ENCODE results near the gene STMN1. TPM values are rescaled to one million over a fixed set of nuclear protein-coding genes. Genes with fewer than 3 reads are reported as not detected.

The STMN1 gene
- total and polyA plus RNA-seq, 10 of the 15 experiments (the other 5 are each of a cell fraction or from before 2014, with no cell fraction given), result 220 to 1,272 (median 603) TPM

DNA sequence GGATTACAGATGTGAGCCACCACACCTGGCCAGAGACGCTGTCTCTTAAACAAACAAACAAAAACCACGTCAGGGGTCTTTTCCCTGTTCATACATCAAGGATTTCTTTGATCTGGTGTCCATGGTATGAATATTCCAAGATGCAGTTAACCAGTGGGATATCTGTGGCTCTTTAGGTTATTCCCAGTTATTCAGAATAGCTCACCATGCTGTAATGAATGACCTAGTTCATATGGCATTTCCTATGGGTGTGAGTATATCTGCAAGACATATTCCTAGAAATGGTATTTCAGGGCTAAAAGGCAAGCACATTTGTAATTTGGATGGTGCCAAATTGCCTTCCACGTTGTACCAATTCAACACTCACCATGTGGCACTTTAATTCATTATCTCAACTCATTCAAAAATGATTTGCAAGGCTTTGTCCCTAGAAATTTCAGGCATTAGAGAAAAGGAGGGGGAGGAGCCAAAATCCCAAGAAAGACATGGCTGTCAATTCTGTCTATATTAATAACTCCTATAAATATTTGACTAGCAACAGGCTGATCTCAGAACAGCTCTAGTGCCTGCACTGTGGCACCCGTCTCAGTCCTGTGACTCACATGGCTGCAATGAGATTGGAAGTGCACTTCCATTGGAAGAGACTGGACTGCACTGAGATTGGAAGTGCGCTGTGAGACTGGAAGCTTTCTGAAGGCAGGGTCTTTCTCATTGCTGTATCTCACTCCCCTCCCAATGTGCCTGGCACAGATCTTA, 6.0 kb upstream of the STMN1 start:
- SMC1A ChIA-PET (ENCODE audit: uncharacterized antibody, unreplicated experiment), result no interaction called here
- Histone ChIP-seq H3K4me2 (ENCODE audit: control insufficient read depth, insufficient read depth) (no peak overlapping the region), H3K9ac (ENCODE audit: control insufficient read depth, insufficient read depth, low read length) (no peak overlapping the region), H2AFZ (ENCODE audit: control insufficient read depth, low read depth, low read length) (no peak overlapping the region), H3K27me3 (replicated peaks in 1 of 2; ENCODE audit: control insufficient read depth in 2 of 2, insufficient read depth in 2 of 2, low read length in 1 of 2) (no peaks in the 10 kb centered on the region; a peak in 2 of 4 replicates), H3K36me3 (ENCODE audit: control insufficient read depth in 2 of 2, insufficient read depth in 2 of 2, low read length in 1 of 2) (no peaks in the 10 kb centered on the region), H3K9me3 (replicated peaks; ENCODE audit: control insufficient read depth, insufficient read depth, low read length) (no peaks in the 10 kb centered on the region), H3K4me1 (ENCODE audit: control insufficient read depth, insufficient read depth, low read length) (no peaks in the 10 kb centered on the region), H3K4me3 (no peak overlapping the region), H3K79me2 (ENCODE audit: control insufficient read depth, insufficient read depth, low read length) (no peaks in the 10 kb centered on the region), H4K20me1 (ENCODE audit: control insufficient read depth, insufficient read depth) (no peaks in the 10 kb centered on the region), H3K27ac (ENCODE audit: control insufficient read depth, insufficient read depth) (no peak overlapping the region)
- RAD21 ChIA-PET (ENCODE audit: unreplicated experiment), result no interaction called here
- no peak for FAIRE-seq
- CTCF ChIA-PET, result interaction anchor here (1.1 to 3.4 kb wide), 2 partner anchors 17 kb away, joined by 3 to 21 read pairs; no protein-coding TSS in a partner anchor
- intact Hi-C loops (cut with micrococcal nuclease; ENCODE audit: unreplicated experiment), result no loop called here
- WGBS (ENCODE audit: insufficient coverage, insufficient replicate concordance, low lambda C conversion rate, missing lambda C conversion rate), result 20% methylated on average over 5 of the region's 5 CpGs
- POLR2A ChIA-PET, result interaction anchor here (4.7 kb wide), 1 partner anchor 8 kb away, joined by 22 read pairs; no protein-coding TSS in a partner anchor
- no peak for DNase-seq (ENCODE audit: low read depth, low spot score)
- no peak for ATAC-seq
- in situ Hi-C loops (cut with MboI), result no loop called here
- no TSS peak for BruUV-seq (replicated peaks)
- no peak for TF ChIP-seq NFIC (IDR thresholded peaks at IDR 0.05; ENCODE audit: low read depth, low read length)
- TF ChIP-seq HCFC1 (IDR thresholded peaks at IDR 0.05; ENCODE audit: low read length), result no peak
- no peak for TF ChIP-seq NR2F1 (conservative IDR thresholded peaks at IDR 0.05)
- no peak for TF ChIP-seq SIN3A (IDR thresholded peaks at IDR 0.05; ENCODE audit: low read depth, low read length)
- TF ChIP-seq TCF12 (IDR thresholded peaks at IDR 0.05; ENCODE audit: low read depth, low read length), result no peak
- no peak for TF ChIP-seq SMAD5 (IDR thresholded peaks at IDR 0.05; ENCODE audit: low read depth)
- no peak for TF ChIP-seq RCOR1 (conservative IDR thresholded peaks at IDR 0.05; ENCODE audit: low read depth, low read length)
- no peak for TF ChIP-seq EP300 (IDR thresholded peaks at IDR 0.05; ENCODE audit: borderline replicate concordance in 1 of 2, control insufficient read depth in 1 of 2, low read depth in 2 of 2, low read length in 2 of 2)
- TF ChIP-seq, protein P1, sequence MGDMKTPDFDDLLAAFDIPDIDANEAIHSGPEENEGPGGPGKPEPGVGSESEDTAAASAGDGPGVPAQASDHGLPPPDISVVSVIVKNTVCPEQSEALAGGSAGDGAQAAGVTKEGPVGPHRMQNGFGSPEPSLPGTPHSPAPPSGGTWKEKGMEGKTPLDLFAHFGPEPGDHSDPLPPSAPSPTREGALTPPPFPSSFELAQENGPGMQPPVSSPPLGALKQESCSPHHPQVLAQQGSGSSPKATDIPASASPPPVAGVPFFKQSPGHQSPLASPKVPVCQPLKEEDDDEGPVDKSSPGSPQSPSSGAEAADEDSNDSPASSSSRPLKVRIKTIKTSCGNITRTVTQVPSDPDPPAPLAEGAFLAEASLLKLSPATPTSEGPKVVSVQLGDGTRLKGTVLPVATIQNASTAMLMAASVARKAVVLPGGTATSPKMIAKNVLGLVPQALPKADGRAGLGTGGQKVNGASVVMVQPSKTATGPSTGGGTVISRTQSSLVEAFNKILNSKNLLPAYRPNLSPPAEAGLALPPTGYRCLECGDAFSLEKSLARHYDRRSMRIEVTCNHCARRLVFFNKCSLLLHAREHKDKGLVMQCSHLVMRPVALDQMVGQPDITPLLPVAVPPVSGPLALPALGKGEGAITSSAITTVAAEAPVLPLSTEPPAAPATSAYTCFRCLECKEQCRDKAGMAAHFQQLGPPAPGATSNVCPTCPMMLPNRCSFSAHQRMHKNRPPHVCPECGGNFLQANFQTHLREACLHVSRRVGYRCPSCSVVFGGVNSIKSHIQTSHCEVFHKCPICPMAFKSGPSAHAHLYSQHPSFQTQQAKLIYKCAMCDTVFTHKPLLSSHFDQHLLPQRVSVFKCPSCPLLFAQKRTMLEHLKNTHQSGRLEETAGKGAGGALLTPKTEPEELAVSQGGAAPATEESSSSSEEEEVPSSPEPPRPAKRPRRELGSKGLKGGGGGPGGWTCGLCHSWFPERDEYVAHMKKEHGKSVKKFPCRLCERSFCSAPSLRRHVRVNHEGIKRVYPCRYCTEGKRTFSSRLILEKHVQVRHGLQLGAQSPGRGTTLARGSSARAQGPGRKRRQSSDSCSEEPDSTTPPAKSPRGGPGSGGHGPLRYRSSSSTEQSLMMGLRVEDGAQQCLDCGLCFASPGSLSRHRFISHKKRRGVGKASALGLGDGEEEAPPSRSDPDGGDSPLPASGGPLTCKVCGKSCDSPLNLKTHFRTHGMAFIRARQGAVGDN (IDR thresholded peaks at IDR 0.05), result no peak
- TF ChIP-seq MTA2 (IDR thresholded peaks at IDR 0.05; ENCODE audit: low read depth), result no peak
- TF ChIP-seq SUPT20H (IDR thresholded peaks at IDR 0.05; ENCODE audit: borderline replicate concordance, control insufficient read depth, low read depth, low read length), result no peak
- no peak for TF ChIP-seq SUZ12 (IDR thresholded peaks at IDR 0.05; ENCODE audit: unreplicated experiment)
- TF ChIP-seq ZBTB40 (IDR thresholded peaks at IDR 0.05; ENCODE audit: borderline replicate concordance), result no peak
- TF ChIP-seq MLLT1 (IDR thresholded peaks at IDR 0.05), result no peak
